NK-92 treated with Interleukin-12 subunit alpha and Interleukin-12 subunit beta, amount 100 ng/mL, for 24 hours (cell line): ENCODE data around the gene DOK5.
"Not testable (repeated sequence)": the region's sequence is repeated elsewhere in the genome, so short reads cannot be mapped to it uniquely, and the experiment has no call there.

Experiments used
- DNase-seq: peaks from one replicate; lab custom pipeline; 2025; lab: John Stamatoyannopoulos, UW

DOK5 gene

DNA sequence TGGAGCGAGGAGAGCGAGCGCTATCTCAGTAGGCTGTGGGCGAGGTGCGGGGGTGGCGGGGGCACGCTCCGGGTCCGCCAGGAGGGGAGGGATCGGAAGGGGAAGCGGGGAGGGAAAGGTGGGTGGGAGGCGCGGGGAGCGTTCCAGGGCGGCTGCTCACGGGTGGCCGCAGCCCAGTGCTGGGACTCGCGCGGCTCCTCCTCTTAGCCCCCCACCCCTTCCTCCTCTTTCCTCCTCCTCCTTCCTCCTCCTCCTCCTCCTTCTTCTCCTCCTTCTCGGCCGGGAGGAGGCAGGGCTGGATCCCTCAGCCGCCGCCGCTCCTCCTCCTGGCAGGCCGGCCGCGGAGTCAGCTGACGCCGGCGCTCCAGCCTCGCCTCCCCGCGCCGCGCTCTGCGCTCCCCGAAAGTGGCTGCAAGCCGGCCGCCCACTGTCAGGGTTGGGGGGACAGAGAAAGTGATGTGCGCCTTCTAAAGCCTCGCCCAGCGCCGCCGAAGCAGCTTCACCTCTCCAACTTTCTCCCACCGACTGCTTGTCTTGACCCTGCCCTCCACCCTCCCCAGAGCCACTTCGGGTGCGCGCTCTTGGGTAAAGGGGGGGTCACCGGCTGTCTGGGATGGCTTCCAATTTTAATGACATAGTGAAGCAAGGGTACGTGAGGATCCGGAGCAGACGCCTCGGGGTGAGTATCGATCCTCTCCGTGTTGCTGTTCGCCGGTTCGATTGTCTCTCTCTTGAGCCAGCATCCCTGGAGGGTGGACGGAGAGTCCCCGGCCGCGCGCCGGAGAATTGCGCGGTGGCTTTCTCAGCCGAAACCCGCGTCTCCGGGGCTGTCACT, at the start of gene DOK5:
TSS of gene DOK5 (plus strand) at position 260 of the 835 bp plus-strand sequence. CDS start at position 614, 354 bp downstream.
- no peak for DNase-seq

GRCh38 chr20:54429364-54429763, 46.0 kb upstream of the DOK5 start:
- DNase-seq: no peak

- DNase-seq: no peak
Measured at GRCh38 chr20:54431156-54431944, 44.0 kb upstream of the DOK5 start.

DNA sequence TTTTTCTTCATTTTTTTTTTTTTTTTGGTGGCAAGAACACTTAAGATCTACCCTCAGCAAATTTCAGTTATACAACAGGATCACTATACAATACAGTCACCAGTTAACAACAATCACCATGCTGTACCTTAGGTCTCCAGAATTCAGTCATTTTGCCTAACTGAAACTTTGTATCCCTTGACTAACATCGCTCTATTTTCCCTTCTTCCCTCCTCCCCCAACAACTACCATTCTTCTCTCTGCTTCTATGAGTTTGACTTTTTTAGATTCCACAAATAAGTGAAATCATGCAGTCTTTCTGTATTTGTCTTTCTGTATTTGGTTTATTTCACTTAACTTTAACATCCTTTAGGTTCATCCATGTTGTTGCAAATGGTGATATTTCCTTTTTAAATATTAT, 42.4 kb upstream of the DOK5 start:
- DNase-seq: no peak

- DNase-seq: no peak
Measured at GRCh38 chr20:54433636-54434035, 41.8 kb upstream of the DOK5 start.

GRCh38 chr20:54434196-54434595, 41.2 kb upstream of the DOK5 start:
- no peak for DNase-seq

DNA sequence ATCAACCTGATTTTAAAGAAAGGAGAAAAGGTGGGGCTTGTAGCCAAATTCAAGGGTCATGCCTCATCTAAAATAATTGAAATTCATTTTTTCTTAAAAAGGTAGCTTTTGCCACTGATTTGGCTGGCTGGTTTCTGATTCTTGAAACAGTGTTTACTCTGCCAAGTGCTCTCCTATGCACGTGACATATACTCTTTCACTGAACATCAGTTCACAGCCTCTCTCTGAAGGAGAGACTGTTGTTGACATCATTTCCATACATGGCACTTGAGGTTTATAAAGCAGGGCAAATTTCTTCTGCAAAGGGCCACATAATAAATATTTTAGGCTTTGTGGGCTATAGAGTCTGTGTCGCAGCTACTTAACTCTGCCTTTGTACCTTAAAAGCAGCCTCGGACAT, 40.4 kb upstream of the DOK5 start:
- no peak for DNase-seq

DNA sequence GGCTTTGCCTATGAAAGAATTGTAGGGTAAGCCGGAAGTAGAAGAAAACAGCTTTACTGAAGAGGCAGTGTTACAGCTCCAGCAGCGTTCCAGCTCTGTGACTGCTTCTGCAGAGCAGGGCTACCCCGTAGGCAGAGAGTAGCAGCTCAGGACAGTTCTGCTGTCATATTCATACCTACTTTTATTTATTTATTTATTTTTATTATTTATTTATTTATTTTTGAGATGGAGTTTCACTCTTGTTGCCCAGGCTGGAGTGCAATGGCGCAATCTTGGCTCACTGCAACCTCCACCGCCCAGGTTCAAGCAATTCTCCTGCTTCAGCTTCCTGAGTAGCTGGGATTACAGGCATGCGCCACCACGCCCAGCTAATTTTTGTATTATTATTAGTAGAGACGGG, 39.0 kb upstream of the DOK5 start:
- not testable (repeated sequence) for DNase-seq

GRCh38 chr20:54438166-54438565, 37.2 kb upstream of the DOK5 start:
- DNase-seq: no peak

DNA sequence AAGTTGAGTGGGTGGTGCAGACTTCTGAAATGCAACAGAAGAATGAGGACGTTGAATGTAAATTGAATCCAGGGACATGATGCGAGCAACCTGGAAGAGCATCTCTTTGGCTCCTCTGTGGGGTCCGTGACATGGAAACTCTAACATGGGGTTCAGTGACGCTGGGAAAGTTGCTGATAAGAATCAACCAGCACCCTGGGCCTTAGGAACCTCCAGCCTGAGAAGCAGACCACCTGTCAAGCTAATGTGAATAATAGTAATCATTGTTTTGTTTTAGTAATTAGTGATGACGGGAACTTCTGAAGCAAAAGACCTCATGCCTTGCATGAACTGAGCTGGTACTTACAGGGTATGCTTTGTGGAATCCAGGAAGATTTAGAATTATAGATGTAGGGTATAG, 25.2 kb upstream of the DOK5 start:
- no peak for DNase-seq

GRCh38 chr20:54451171-54451570, 24.2 kb upstream of the DOK5 start:
- no peak for DNase-seq

- no peak for DNase-seq
Measured at GRCh38 chr20:54452277-54452676, 23.1 kb upstream of the DOK5 start.

DNA sequence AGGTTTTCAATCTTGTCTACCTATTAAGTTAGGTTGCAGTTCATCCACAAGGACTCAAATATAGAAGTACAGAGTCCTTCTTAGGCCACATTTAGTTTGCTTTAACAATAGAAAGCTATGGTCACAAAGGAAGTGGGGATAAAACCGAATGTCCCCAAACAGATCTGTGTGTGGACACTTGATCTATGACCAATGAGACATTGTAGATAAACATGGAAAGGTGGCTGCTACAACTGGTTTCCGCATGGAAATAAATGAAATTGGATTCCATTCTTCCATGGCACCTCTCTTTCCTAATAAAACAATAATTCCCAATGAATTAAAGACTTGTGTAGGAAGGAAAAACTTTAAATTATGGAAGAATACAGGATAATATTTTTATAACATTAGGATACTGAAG, 20.4 kb upstream of the DOK5 start:
- no peak for DNase-seq

GRCh38 chr20:54456423-54456822, 19.0 kb upstream of the DOK5 start:
- DNase-seq: no peak

DNA sequence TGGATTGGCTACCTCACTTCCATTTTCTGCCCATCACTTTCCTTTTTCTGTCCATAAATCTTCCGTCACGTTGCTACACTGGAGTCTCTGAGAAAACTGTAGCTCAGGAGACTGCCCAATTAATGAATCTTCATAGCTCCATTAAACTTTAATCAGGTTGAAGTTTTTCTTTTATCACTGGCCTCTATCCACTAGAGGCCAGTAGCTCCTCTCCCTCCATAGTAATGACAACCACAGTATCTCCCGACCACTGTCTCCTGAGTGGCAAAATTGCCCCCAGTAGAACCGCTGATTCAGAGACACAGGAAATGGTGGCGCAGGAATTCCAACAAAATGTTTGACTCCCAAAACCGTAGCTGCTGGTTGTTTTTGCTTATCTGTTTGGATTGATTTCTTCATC, 18.4 kb upstream of the DOK5 start:
- no peak for DNase-seq

DNA sequence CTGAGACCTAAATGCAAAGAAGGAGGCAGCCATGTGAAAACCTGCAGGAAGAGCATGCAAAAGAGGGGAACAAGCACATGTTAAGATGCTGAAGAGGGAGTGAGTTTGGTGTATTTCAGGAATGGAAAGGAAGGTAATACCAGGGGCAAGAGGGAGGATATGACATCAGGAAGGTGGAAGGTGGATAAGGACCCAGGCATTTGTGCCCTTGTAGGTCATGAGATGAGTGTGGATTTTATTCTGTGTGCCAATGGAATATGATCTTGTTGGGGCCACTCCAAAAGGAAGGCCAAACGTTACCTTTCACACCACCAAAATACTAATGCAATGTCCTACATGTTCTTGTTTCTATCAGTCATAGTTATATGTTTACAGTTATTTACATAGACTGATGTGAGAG, 17.2 kb upstream of the DOK5 start:
- DNase-seq: no peak

DNA sequence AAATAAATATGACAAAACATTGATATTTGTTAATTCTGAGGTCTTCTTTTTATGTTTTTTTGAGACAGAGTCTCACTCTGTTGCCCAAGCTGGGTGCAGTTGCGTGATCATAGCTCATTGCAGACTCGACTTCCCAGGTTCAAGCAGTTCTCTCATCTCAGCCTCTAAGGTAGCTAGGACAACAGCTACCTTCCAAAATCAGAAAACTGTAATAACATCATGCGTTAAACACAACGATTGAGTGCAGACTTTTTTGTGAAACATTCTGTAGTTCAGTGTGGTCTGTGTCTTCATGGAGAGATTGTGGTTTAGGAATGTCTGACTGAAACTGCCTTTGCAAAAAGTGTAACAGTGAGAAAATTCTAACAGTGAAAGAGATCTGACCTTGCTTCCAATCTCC, 16.1 kb upstream of the DOK5 start:
- no peak for DNase-seq

GRCh38 chr20:54464003-54464402, 11.4 kb upstream of the DOK5 start:
- no peak for DNase-seq

DNA sequence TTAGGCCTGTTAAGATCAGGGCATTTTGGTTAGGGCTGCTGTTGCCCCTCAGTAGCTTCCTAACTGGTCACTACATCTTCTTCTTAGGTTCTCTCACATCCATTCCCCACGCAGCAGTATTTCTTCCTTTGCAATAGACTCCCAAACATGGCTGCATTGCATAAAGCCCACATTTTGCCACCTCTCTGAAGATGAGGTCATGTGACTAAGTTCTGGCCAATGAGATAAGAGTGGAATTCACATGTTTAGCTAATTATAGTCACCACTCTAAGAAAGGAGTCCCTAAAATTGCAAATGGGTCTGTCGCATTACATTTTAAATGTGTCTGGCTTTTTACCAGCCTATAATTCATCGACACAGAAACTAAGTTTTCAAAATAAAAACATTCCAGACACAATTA, 9.3 kb upstream of the DOK5 start:
- no peak for DNase-seq

DNA sequence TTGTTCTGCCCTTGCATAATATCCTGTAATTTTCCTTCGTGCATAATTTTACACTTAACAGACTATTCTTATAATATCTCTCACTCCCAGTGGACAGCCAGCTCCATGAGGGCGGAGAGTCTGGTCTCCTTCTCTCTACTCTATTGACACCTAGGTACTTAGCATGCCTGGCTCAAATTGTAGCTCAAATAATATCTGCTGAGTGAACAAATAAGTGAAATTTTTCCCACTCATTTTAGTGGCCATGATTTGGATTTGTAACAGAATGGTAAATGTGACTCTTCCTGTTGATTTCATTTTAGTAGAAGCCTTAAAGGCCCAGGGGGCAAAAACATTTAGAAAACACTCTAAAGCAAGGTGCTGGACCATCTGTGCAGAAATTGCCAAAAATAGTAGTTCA, 7.8 kb upstream of the DOK5 start:
- DNase-seq: no peak

DNA sequence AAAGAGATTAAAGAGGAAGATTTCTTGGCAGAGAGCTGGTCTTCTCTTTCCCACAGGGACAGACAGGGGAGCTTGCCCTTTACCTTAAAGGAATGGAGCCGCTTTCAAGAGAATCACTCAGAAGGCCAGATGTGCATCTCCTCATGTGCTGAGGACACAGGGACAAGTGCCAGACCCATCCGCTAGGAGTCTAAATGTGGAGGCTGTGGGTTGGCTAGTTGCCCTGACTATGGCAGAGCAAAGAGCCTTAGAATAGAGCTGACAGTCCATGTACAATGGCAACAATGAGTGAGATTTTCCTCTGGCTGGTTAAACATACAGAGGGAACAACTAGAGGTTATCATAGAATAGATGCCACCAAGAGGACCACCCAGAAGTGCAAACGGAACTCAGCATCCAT, 7.3 kb upstream of the DOK5 start:
- no peak for DNase-seq

GRCh38 chr20:54469293-54469692, 6.1 kb upstream of the DOK5 start:
- no peak for DNase-seq

DNA sequence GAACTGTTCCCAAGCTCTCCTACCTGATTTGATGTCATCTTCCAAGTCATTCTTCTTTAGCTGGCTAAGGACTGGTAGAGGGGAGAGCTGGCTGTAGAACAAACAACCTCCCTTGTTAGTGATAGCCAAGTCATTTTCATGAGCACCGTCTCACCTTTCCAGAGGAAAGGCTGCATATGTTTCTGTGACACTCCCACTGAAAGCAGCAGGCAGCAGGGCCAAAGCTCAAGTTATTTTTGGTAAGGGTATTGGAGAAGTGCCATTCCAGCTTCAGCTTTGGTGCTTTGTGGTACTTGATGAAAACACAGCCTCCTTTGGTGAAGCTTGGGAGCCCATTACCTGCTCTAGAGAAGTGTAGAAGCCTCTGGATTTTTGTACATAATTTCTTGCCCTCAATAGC, 5.4 kb upstream of the DOK5 start:
- no peak for DNase-seq
